IMR-90 (cell line): ENCODE results near the gene RAB11A. TPM values are rescaled to one million over a fixed set of nuclear protein-coding genes. Genes with fewer than 3 reads are reported as not detected.

Experiments
- ATAC-seq: fragments of 200-7000 bp; cut with Tn5 transposase; 2 replicates; pipeline ENCODE4 v1.9.1; 2020; ENCODE audit warnings: low read depth, mild to moderate bottlenecking, moderate library complexity
- BruUV-seq: library from RNA; stranded (reverse); fragments of 400-500 nt; replicated peaks from 2 replicates; lab custom pipeline; 2021; lab: Mats Ljungman, UMichigan
- CTCF ChIA-PET: fragments of 300-600 bp; formaldehyde crosslinking; extraction: SDS; loops from one replicate; lab custom pipeline; 2021; ENCODE audit warnings: antibody characterized with exemption; lab: Yijun Ruan, JAX
- POLR2A ChIA-PET: fragments of 300-600 bp; sonication (Branson Sonifier 250); formaldehyde crosslinking; loops from one replicate; lab custom pipeline; 2022; ENCODE audit warnings: antibody characterized with exemption; ENCODE audit not compliant: unreplicated experiment; lab: Charles Lee
- DNase-seq: peaks from one replicate; pipeline ENCODE4 v3.0.0; 2013
- H2AFZ ChIP-seq: replicated peaks from 2 replicates; pipeline ENCODE3; 2013; ENCODE audit warnings: low read length, mild to moderate bottlenecking; ENCODE audit not compliant: poor library complexity
- H2AK5ac ChIP-seq: 2 replicates; pipeline ENCODE4 v1.6.1; 2013; ENCODE audit warnings: low read depth, low read length, inconsistent platforms
- H2AK9ac ChIP-seq: replicated peaks from 2 replicates; pipeline ENCODE3; 2013; ENCODE audit warnings: mild to moderate bottlenecking, low read depth, low read length, moderate library complexity; ENCODE audit not compliant: poor library complexity
- H2BK120ac ChIP-seq: 2 replicates; pipeline ENCODE4 v1.6.1; 2013; ENCODE audit warnings: low read depth, low read length, inconsistent platforms
- H2BK15ac ChIP-seq: 3 replicates; pipeline ENCODE4 v1.6.1; 2013; ENCODE audit warnings: low read depth, low read length, inconsistent platforms
- H2BK20ac ChIP-seq: 2 replicates; pipeline ENCODE4 v1.6.1; 2013; ENCODE audit warnings: low read depth, mild to moderate bottlenecking, inconsistent platforms, low read length, moderate library complexity
- H2BK5ac ChIP-seq: 2 replicates; pipeline ENCODE4 v1.6.1; 2013; ENCODE audit warnings: mild to moderate bottlenecking, low read depth, low read length, inconsistent platforms; ENCODE audit not compliant: poor library complexity, severe bottlenecking
- H3K14ac ChIP-seq: replicated peaks from 2 replicates; pipeline ENCODE4 v1.6.1; 2013; ENCODE audit warnings: low read depth, low read length, inconsistent platforms
- H3K18ac ChIP-seq: 2 replicates; pipeline ENCODE4 v1.6.1; 2013; ENCODE audit warnings: low read depth, low read length, control low read depth
- H3K23ac ChIP-seq: 2 replicates; pipeline ENCODE4 v1.6.1; 2013; ENCODE audit warnings: low read depth, low read length, inconsistent platforms
- H3K27ac ChIP-seq: 2 replicates; pipeline ENCODE4 v1.5.1; 2013; ENCODE audit warnings: mild to moderate bottlenecking, control low read depth, low read length; ENCODE audit not compliant: insufficient read depth
- H3K27me3 ChIP-seq: 2 replicates; pipeline ENCODE4 v1.6.1; 2013; ENCODE audit warnings: low read length; ENCODE audit not compliant: control insufficient read depth, insufficient read depth
- H3K36me3 ChIP-seq: 2 replicates; pipeline ENCODE4 v1.6.1; 2013; ENCODE audit warnings: low read length, mixed read lengths; ENCODE audit not compliant: control insufficient read depth, insufficient read depth
- H3K4ac ChIP-seq: 2 replicates; pipeline ENCODE4 v1.6.1; 2013; ENCODE audit warnings: low read depth, low read length, inconsistent platforms
- H3K4me1 ChIP-seq: 2 replicates; pipeline ENCODE4 v1.6.1; 2013; ENCODE audit warnings: low read length, mixed read lengths; ENCODE audit not compliant: control insufficient read depth, insufficient read depth
- H3K4me2 ChIP-seq: 2 replicates; pipeline ENCODE4 v1.6.1; 2013; ENCODE audit warnings: low read depth, mild to moderate bottlenecking, control low read depth, low read length, moderate library complexity
- H3K4me3 ChIP-seq: 2 replicates; pipeline ENCODE4 v1.5.1; 2013; ENCODE audit warnings: low read depth, mild to moderate bottlenecking, control low read depth, low read length, moderate library complexity; ENCODE audit not compliant: insufficient read depth
- H3K56ac ChIP-seq: 2 replicates; pipeline ENCODE4 v1.6.1; 2013; ENCODE audit warnings: low read length, inconsistent platforms; ENCODE audit not compliant: insufficient read depth; ENCODE audit errors: extremely low read depth
- H3K79me1 ChIP-seq, 2 experiments: 2 replicates each; pipeline ENCODE4 v1.6.1; 2013; ENCODE audit warnings: low read length in 2 of 2, inconsistent platforms in 1 of 2, low read depth in 1 of 2
- H3K9ac ChIP-seq: 2 replicates; pipeline ENCODE4 v1.6.1; 2013; ENCODE audit warnings: low read depth, low read length, control low read depth
- H3K9me1 ChIP-seq: 2 replicates; pipeline ENCODE4 v1.6.1; 2013; ENCODE audit warnings: low read length, inconsistent platforms; ENCODE audit not compliant: insufficient read depth
- H3K9me3 ChIP-seq: 2 replicates; pipeline ENCODE4 v1.6.1; 2013; ENCODE audit warnings: low read length; ENCODE audit not compliant: control insufficient read depth, insufficient read depth
- H4K20me1 ChIP-seq: 2 replicates; pipeline ENCODE4 v1.6.1; 2013; ENCODE audit warnings: low read length, inconsistent platforms; ENCODE audit not compliant: insufficient read depth
- H4K5ac ChIP-seq: 2 replicates; pipeline ENCODE4 v1.6.1; 2013; ENCODE audit warnings: mild to moderate bottlenecking, low read depth, low read length, control low read depth
- H4K8ac ChIP-seq, 2 experiments: 2 replicates each; pipeline ENCODE4 v1.6.1; 2013; ENCODE audit warnings: low read depth in 2 of 2, low read length in 2 of 2, control low read depth in 1 of 2, inconsistent platforms in 1 of 2
- H4K91ac ChIP-seq: 2 replicates; pipeline ENCODE4 v1.6.1; 2013; ENCODE audit warnings: low read depth, low read length, inconsistent platforms; ENCODE audit not compliant: insufficient read depth
- BHLHE40 ChIP-seq: fragments of 150-350 bp; IDR thresholded peaks from 2 replicates; pipeline ENCODE4 v1.6.1; 2016; ENCODE audit warnings: mild to moderate bottlenecking, low read depth, low read length
- CEBPB ChIP-seq: IDR thresholded peaks from 2 replicates; pipeline ENCODE4 v1.6.1; 2012; ENCODE audit warnings: low read depth, low read length, improper control_type of control experiment
- FOS ChIP-seq: fragments of 150-350 bp; IDR thresholded peaks from 2 replicates; pipeline ENCODE4 v1.6.1; 2016; ENCODE audit warnings: low read depth, low read length
- MAFK ChIP-seq: IDR thresholded peaks from 2 replicates; pipeline ENCODE4 v1.6.1; 2012; ENCODE audit warnings: low read depth, low read length, improper control_type of control experiment
- MAZ ChIP-seq: IDR thresholded peaks from 2 replicates; pipeline ENCODE4 v1.6.1; 2012; ENCODE audit warnings: low read depth, mild to moderate bottlenecking, low read length, improper control_type of control experiment, moderate library complexity, borderline replicate concordance
- MXI1 ChIP-seq: IDR thresholded peaks from 2 replicates; pipeline ENCODE4 v1.6.1; 2012; ENCODE audit warnings: low read depth, mild to moderate bottlenecking, low read length, moderate library complexity, borderline replicate concordance
- NFE2L2 ChIP-seq: fragments of 150-350 bp; IDR thresholded peaks from 2 replicates; pipeline ENCODE4 v1.6.1; 2016; ENCODE audit warnings: low read depth, mild to moderate bottlenecking, low read length
- POLR2A ChIP-seq: IDR thresholded peaks from 2 replicates; pipeline ENCODE4 v1.6.1; 2012; ENCODE audit warnings: mild to moderate bottlenecking, low read depth, low read length
- RAD21 ChIP-seq: IDR thresholded peaks from 2 replicates; pipeline ENCODE4 v1.6.1; 2012; ENCODE audit warnings: low read length, improper control_type of control experiment
- RCOR1 ChIP-seq: IDR thresholded peaks from 2 replicates; pipeline ENCODE4 v1.6.1; 2012; ENCODE audit warnings: mild to moderate bottlenecking, low read length, improper control_type of control experiment; ENCODE audit not compliant: insufficient replicate concordance
- RFX5 ChIP-seq: IDR thresholded peaks from 2 replicates; pipeline ENCODE4 v1.8.0; 2012; ENCODE audit warnings: low read depth, mild to moderate bottlenecking, low read length, moderate library complexity
- SMC3 ChIP-seq: fragments of 150-350 bp; IDR thresholded peaks from 2 replicates; pipeline ENCODE4 v1.6.1; 2016; ENCODE audit warnings: low read depth, mild to moderate bottlenecking, antibody characterized with exemption, low read length, moderate library complexity
- WGBS, 2 experiments: methylation state at CpG; one replicate each; pipeline versions ENCODE4 v1.1.5 to v1.1.7; 2013; ENCODE audit warnings: missing lambda C conversion rate in 2 of 2; ENCODE audit not compliant: insufficient read length in 1 of 2; ENCODE audit errors: extremely low coverage in 2 of 2; 5-methylcytosine and 5-hydroxymethylcytosine counted together
- dilution Hi-C: fragments of 300-500 bp; cut with HindIII; formaldehyde crosslinking; loops from one replicate; pipeline ENCODE4 v1.14.3; 2018; ENCODE audit warnings: low sequenced_read_pairs; ENCODE audit not compliant: unreplicated experiment
- in situ Hi-C: fragments of 300-500 bp; cut with MboI; formaldehyde crosslinking; loops from 3 replicates; pipeline ENCODE4 v1.14.3; 2019; ENCODE audit warnings: low sequenced_read_pairs, inconsistent platforms, mixed read lengths
- intact Hi-C: fragments of 100-400 bp; cut with micrococcal nuclease; formaldehyde crosslinking; loops from 2 replicates; pipeline ENCODE4 v1.10.0; 2022
- polyA plus RNA-seq, 3 experiments: library from polyadenylated mRNA; depleted of rRNA; stranded (reverse); fragments of >200 nt; gene quantifications; 2 replicates each; pipeline ENCODE4 v1.2.3, GENCODE V29; 2012; ENCODE audit warnings: low replicate concordance in 1 of 3
- total RNA-seq: library from RNA; depleted of rRNA; stranded (reverse); fragments of >200 nt; gene quantifications from 2 replicates; pipeline ENCODE4 v1.2.3, GENCODE V29; 2012
- TF ChIP-seq, protein P1 (sequence below): fragments of 150-350 bp; IDR thresholded peaks from 2 replicates; pipeline ENCODE4 v1.6.1; 2017; ENCODE audit warnings: mild to moderate bottlenecking, antibody characterized with exemption, low read length, low read depth
- TF ChIP-seq, protein P2 (sequence below): fragments of 150-350 bp; IDR thresholded peaks from 2 replicates; pipeline ENCODE4 v1.6.1; 2016; ENCODE audit warnings: low read depth, mild to moderate bottlenecking, low read length, moderate library complexity, borderline replicate concordance
- TF ChIP-seq, protein P3 (sequence below): conservative IDR thresholded peaks from 2 replicates; pipeline ENCODE4 v1.5.1; 2012; ENCODE audit warnings: mild to moderate bottlenecking, low read depth, low read length, improper control_type of control experiment

The RAB11A gene
- total and polyA plus RNA-seq, 2 of the 4 experiments (the other 2 are of a cell fraction) = 341 to 462 TPM

DNA sequence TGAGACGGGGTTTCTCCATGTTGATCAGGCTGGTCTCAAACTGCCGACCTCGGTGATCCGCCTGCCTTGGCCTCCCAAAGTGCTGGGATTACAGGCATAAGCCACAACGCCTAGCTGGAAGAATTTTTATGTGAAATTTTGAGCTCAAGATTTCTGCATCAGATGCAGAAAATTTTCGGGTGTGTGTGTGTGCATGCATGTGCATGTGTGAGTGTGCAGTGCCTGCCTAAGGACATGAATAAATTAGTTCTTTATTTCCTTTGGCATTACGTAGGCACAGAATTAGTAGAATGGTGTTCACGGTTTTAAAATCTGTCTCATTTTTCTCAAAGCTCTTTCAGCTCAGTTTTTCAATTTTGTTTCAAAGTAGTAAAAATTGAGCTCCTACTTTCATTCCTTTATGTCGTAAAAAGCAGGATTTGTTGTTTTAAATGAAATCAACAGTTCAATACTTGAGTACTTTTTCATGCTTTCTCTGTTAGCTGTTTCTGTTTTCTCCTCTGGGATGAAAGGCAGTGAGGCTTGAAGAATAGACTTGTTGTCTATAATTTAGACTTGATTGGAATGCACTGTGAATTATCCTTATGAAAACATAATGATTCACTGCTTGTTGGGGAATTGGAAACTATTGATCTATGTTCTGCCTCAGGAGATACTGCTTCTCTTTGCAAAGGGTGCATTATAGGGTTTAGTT lies 23.3 kb upstream of the RAB11A start:
- CTCF ChIA-PET = interaction anchor here (0.6 to 1.3 kb wide), 3 partner anchors 10 to 198 kb away, joined by 3 to 5 read pairs (median 4); no protein-coding TSS in a partner anchor
- in situ Hi-C loops (no loop called here), intact Hi-C loops (loop anchor here (10.0 kb wide), 1 partner anchor 91 kb away; no protein-coding TSS in a partner anchor), dilution Hi-C loops (no loop called here)
- BruUV-seq = no TSS peak
- DNase-seq (no peak), ATAC-seq (no peak)
- no peaks in the 10 kb centered on the region for H4K20me1 ChIP-seq
- 50% methylated on average over 2 of the region's 9 CpGs; no CpG with 5 or more reads in 1 of the 2 experiments for WGBS, 2 experiments
- no peak overlapping the region for H4K8ac ChIP-seq
- no peak overlapping the region for H2BK20ac ChIP-seq
- no peak overlapping the region for H3K9ac ChIP-seq
- H3K9me1 ChIP-seq = no peaks in the 10 kb centered on the region
- no peak overlapping the region for H3K23ac ChIP-seq
- no peak overlapping the region for H3K14ac ChIP-seq
- H3K4me3 ChIP-seq = no peak overlapping the region
- H4K5ac ChIP-seq = no peak overlapping the region
- no peak overlapping the region for H2BK5ac ChIP-seq
- TF ChIP-seq SMC3 = no peak
- TF ChIP-seq, protein P1, sequence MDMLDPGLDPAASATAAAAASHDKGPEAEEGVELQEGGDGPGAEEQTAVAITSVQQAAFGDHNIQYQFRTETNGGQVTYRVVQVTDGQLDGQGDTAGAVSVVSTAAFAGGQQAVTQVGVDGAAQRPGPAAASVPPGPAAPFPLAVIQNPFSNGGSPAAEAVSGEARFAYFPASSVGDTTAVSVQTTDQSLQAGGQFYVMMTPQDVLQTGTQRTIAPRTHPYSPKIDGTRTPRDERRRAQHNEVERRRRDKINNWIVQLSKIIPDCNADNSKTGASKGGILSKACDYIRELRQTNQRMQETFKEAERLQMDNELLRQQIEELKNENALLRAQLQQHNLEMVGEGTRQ = no peak
- no peak for TF ChIP-seq MAFK
- TF ChIP-seq, protein P2, sequence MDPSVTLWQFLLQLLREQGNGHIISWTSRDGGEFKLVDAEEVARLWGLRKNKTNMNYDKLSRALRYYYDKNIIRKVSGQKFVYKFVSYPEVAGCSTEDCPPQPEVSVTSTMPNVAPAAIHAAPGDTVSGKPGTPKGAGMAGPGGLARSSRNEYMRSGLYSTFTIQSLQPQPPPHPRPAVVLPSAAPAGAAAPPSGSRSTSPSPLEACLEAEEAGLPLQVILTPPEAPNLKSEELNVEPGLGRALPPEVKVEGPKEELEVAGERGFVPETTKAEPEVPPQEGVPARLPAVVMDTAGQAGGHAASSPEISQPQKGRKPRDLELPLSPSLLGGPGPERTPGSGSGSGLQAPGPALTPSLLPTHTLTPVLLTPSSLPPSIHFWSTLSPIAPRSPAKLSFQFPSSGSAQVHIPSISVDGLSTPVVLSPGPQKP = no peak
- TF ChIP-seq NFE2L2 = no peak
- TF ChIP-seq BHLHE40 = no peak
- no peak for TF ChIP-seq MXI1
- no peak for TF ChIP-seq RAD21
- no peak for TF ChIP-seq RCOR1
- TF ChIP-seq RFX5 = no peak
- no peak for TF ChIP-seq FOS
- no peak for TF ChIP-seq CEBPB
- no peak for TF ChIP-seq POLR2A
- no peak for TF ChIP-seq MAZ
- TF ChIP-seq, protein P3, sequence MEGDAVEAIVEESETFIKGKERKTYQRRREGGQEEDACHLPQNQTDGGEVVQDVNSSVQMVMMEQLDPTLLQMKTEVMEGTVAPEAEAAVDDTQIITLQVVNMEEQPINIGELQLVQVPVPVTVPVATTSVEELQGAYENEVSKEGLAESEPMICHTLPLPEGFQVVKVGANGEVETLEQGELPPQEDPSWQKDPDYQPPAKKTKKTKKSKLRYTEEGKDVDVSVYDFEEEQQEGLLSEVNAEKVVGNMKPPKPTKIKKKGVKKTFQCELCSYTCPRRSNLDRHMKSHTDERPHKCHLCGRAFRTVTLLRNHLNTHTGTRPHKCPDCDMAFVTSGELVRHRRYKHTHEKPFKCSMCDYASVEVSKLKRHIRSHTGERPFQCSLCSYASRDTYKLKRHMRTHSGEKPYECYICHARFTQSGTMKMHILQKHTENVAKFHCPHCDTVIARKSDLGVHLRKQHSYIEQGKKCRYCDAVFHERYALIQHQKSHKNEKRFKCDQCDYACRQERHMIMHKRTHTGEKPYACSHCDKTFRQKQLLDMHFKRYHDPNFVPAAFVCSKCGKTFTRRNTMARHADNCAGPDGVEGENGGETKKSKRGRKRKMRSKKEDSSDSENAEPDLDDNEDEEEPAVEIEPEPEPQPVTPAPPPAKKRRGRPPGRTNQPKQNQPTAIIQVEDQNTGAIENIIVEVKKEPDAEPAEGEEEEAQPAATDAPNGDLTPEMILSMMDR = no peak
- H3K4me1 ChIP-seq = no peaks in the 10 kb centered on the region
- no peaks in the 10 kb centered on the region for H3K9me3 ChIP-seq
- H3K27me3 ChIP-seq = peaks cover 8% of the 10 kb centered on the region
- H3K36me3 ChIP-seq = no peaks in the 10 kb centered on the region
- no peak overlapping the region for H2AK9ac ChIP-seq
- no peak overlapping the region for H2AFZ ChIP-seq
- H3K18ac ChIP-seq = no peak overlapping the region
- no peak overlapping the region for H2AK5ac ChIP-seq
- no peak overlapping the region for H3K56ac ChIP-seq
- H3K4me2 ChIP-seq = no peak overlapping the region
- H4K91ac ChIP-seq = no peak overlapping the region
- POLR2A ChIA-PET = interaction anchor here (0.6 kb wide), 1 partner anchor 69 kb away, joined by 5 read pairs; no protein-coding TSS in a partner anchor
- H3K79me1 ChIP-seq = no peaks in the 10 kb centered on the region
- H3K27ac ChIP-seq = no peak overlapping the region
- no peak overlapping the region for H3K4ac ChIP-seq
- H2BK120ac ChIP-seq = no peak overlapping the region
- H2BK15ac ChIP-seq = no peak overlapping the region
